OCI-LY3 (cell line): Measurements from ENCODE around the gene GNG10.
A peak's percentile ranks its signal among the peaks of the same experiment; 100 is the strongest.
"Not testable (repeated sequence)": the region's sequence is repeated elsewhere in the genome, so short reads cannot be mapped to it uniquely, and the experiment has no call there.

Experiments used
- H2AFZ ChIP-seq: fragments of 200-600, 300-600 bp; shearing (Covaris generic); 2 replicates; pipeline ENCODE4 v1.6.0; 2014; ENCODE audit warnings: antibody characterized with exemption, low read depth, low read length
- H3K27ac ChIP-seq: fragments of 200-600, 300-600 bp; sonication (generic); 2 replicates; pipeline ENCODE4 v1.5.1; 2014; ENCODE audit warnings: mild to moderate bottlenecking, low read length, moderate library complexity, mixed read lengths
- H3K27me3 ChIP-seq: fragments of 200-600, 300-600 bp; sonication (generic); 2 replicates; pipeline ENCODE4 v1.6.1; 2014; ENCODE audit warnings: low read depth, low read length, mixed read lengths
- H3K36me3 ChIP-seq: fragments of 200-600, 300-600 bp; sonication (generic); replicated peaks from 2 replicates; pipeline ENCODE3; 2014; ENCODE audit warnings: low read depth, low read length, mixed read lengths
- H3K4me1 ChIP-seq: fragments of 300-600, 200-600 bp; sonication (generic); 2 replicates; pipeline ENCODE4 v1.6.1; 2014; ENCODE audit warnings: low read length, mixed read lengths
- H3K4me2 ChIP-seq: fragments of 200-600, 300-600 bp; sonication (generic); 2 replicates; pipeline ENCODE4 v1.6.1; 2014; ENCODE audit warnings: low read length, mixed read lengths
- H3K4me3 ChIP-seq: fragments of 300-600, 200-600 bp; sonication (generic); 2 replicates; pipeline ENCODE4 v1.5.1; 2014; ENCODE audit warnings: antibody characterized with exemption, mild to moderate bottlenecking, low read length, moderate library complexity
- H3K79me2 ChIP-seq: fragments of 300-600, 200-600 bp; shearing (Covaris generic); 2 replicates; pipeline ENCODE4 v1.6.1; 2014; ENCODE audit warnings: mild to moderate bottlenecking, low read length, mixed read lengths
- H3K9ac ChIP-seq: fragments of 300-600, 200-600 bp; shearing (Covaris generic); 2 replicates; pipeline ENCODE4 v1.6.0; 2014; ENCODE audit warnings: mild to moderate bottlenecking, low read length, moderate library complexity
- H3K9me3 ChIP-seq: fragments of 200-600, 300-600 bp; shearing (Covaris generic); 2 replicates; pipeline ENCODE4 v1.6.1; 2014; ENCODE audit warnings: low read length, mixed read lengths; ENCODE audit not compliant: insufficient read depth
- H4K20me1 ChIP-seq: fragments of 200-600, 300-600 bp; sonication (generic); 2 replicates; pipeline ENCODE4 v1.6.1; 2016; ENCODE audit warnings: low read length, mixed read lengths; ENCODE audit not compliant: insufficient read depth
- EZH2phosphoT487 ChIP-seq: fragments of 200-600 bp; shearing (Covaris generic); IDR thresholded peaks from 2 replicates; pipeline ENCODE4 v1.6.1; 2018; ENCODE audit warnings: antibody characterized with exemption, mixed run types, low read depth
- TF ChIP-seq, protein P1 (sequence below): fragments of 200-600, 300-600 bp; sonication (generic); IDR thresholded peaks from 2 replicates; pipeline ENCODE4 v1.5.1; 2014; ENCODE audit warnings: antibody characterized with exemption, low read length, low read depth

Gene GNG10

GRCh38 chr9:111661802-111662521, 557 bp downstream of the GNG10 start:
- H3K79me2 ChIP-seq = peaks cover 37% of the 10 kb centered on the region
- H3K4me3 ChIP-seq = peak overlapping the region; percentile 85
- peak overlapping the region; percentile 86 for H3K4me2 ChIP-seq
- H4K20me1 ChIP-seq = peaks cover 25% of the 10 kb centered on the region
- no peak for TF ChIP-seq EZH2phosphoT487
- TF ChIP-seq, protein P1, sequence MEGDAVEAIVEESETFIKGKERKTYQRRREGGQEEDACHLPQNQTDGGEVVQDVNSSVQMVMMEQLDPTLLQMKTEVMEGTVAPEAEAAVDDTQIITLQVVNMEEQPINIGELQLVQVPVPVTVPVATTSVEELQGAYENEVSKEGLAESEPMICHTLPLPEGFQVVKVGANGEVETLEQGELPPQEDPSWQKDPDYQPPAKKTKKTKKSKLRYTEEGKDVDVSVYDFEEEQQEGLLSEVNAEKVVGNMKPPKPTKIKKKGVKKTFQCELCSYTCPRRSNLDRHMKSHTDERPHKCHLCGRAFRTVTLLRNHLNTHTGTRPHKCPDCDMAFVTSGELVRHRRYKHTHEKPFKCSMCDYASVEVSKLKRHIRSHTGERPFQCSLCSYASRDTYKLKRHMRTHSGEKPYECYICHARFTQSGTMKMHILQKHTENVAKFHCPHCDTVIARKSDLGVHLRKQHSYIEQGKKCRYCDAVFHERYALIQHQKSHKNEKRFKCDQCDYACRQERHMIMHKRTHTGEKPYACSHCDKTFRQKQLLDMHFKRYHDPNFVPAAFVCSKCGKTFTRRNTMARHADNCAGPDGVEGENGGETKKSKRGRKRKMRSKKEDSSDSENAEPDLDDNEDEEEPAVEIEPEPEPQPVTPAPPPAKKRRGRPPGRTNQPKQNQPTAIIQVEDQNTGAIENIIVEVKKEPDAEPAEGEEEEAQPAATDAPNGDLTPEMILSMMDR = no peak
- H3K27me3 ChIP-seq = no peaks in the 10 kb centered on the region
- peak overlapping the region; percentile 20 for H2AFZ ChIP-seq
- H3K36me3 ChIP-seq = peaks cover 28% of the 10 kb centered on the region
- H3K9ac ChIP-seq = peak overlapping the region; percentile 85
- H3K9me3 ChIP-seq = no peaks in the 10 kb centered on the region
- H3K4me1 ChIP-seq = peaks cover 11% of the 10 kb centered on the region; the same call in 1 of the 2 replicates
- H3K27ac ChIP-seq = peak overlapping the region; percentile 44

DNA sequence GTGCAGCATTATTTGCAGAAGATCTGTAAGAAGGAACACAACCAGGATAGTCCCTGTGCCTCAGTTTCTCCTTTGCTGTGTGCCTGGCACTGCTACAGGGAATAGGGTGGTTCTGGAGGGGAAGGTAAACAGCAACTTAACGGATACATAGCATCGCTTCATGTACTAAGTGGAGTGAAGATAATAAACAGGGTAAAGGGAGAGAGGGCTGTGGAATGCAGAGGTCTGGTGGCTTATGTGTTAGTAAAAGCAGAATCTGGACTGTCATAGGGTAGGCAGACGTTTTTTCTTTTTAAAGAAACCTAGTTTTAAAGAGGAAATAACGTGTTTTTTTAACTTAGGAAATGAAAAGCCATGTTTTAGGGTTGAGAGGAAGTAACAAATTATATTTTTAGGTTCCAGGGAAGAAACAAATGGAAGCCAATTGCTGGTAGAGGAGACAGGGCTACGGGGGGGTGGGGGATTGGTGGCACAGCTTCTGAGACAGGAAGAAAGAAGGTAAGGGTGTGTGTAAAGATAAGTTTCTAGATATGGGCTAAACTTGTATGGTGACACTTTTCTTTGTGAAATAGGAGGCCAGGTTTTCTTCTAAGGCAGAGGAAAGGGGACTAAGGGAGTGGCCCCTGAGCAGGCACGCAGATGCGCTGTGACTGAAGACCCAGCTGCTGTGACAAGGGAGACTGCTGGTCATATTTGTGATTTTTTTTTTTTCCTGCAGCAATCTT, 1.3 kb downstream of the GNG10 start:
- no peaks in the 10 kb centered on the region for H3K9me3 ChIP-seq
- peak overlapping the region; percentile 85 for H3K9ac ChIP-seq
- H3K79me2 ChIP-seq = peaks cover 37% of the 10 kb centered on the region
- peak overlapping the region; percentile 85 for H3K4me3 ChIP-seq
- H3K27me3 ChIP-seq = no peaks in the 10 kb centered on the region
- peaks cover 11% of the 10 kb centered on the region; the same call in 1 of the 2 replicates for H3K4me1 ChIP-seq
- H3K36me3 ChIP-seq = peaks cover 32% of the 10 kb centered on the region
- TF ChIP-seq, protein P1 = no peak
- TF ChIP-seq EZH2phosphoT487 = no peak
- H2AFZ ChIP-seq = no peak overlapping the region
- peak overlapping the region; percentile 44 for H3K27ac ChIP-seq
- peak overlapping the region; percentile 86 for H3K4me2 ChIP-seq
- H4K20me1 ChIP-seq = peaks cover 28% of the 10 kb centered on the region

DNA sequence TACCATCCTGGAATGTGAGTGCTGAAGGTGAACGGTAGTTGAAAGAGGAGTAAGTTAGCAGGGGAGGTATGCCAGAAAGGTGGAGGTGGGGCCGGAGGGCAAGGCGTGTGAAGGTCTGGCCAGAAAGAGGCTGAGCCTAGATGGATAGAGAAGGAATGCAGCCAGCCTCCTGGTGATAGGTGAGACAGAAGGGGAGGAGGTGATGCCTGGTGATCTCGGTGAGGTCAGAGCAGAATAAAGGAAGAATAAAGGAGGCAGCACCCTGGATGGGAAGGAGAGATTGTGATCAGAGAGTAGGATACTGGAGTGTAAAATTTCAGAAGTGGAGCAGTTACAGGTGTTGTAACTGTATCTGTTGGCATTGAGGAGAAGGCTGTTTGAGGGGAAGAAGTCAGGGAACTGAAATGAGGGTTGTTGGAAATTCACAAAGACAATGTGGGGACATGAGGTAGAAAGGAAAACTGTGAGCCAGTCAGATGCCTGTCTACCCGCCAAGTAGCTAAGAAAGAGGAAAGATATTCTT, 2.0 kb downstream of the GNG10 start:
- H3K4me3 ChIP-seq = no peak overlapping the region
- peaks cover 11% of the 10 kb centered on the region; the same call in 1 of the 2 replicates for H3K4me1 ChIP-seq
- no peak overlapping the region for H3K27ac ChIP-seq
- no peak overlapping the region for H3K9ac ChIP-seq
- peaks cover 37% of the 10 kb centered on the region for H3K79me2 ChIP-seq
- H3K27me3 ChIP-seq = no peaks in the 10 kb centered on the region
- H3K36me3 ChIP-seq = peaks cover 32% of the 10 kb centered on the region
- H3K4me2 ChIP-seq = no peak overlapping the region
- no peak overlapping the region for H2AFZ ChIP-seq
- no peak for TF ChIP-seq EZH2phosphoT487
- TF ChIP-seq, protein P1 = no peak
- H4K20me1 ChIP-seq = peaks cover 28% of the 10 kb centered on the region
- H3K9me3 ChIP-seq = no peaks in the 10 kb centered on the region

- Histone ChIP-seq H3K27ac (no peak overlapping the region), H4K20me1 (peaks cover 26% of the 10 kb centered on the region), H3K4me2 (no peak overlapping the region), H3K9me3 (no peaks in the 10 kb centered on the region), H3K36me3 (peaks cover 37% of the 10 kb centered on the region), H3K79me2 (peaks cover 20% of the 10 kb centered on the region), H3K4me1 (peaks cover under 1% of the 10 kb centered on the region; the same call in 1 of the 2 replicates), H2AFZ (no peak overlapping the region), H3K9ac (no peak overlapping the region), H3K4me3 (no peak overlapping the region), H3K27me3 (no peaks in the 10 kb centered on the region)
- TF ChIP-seq, protein P1 = no peak
- no peak for TF ChIP-seq EZH2phosphoT487
These were observed 6.7 kb downstream of the GNG10 start for GRCh38 chr9:111668026-111668573.

GRCh38 chr9:111668601-111669000, 7.2 kb downstream of the GNG10 start:
- H3K27me3 ChIP-seq, H3K9me3 ChIP-seq, H3K4me3 ChIP-seq, H3K9ac ChIP-seq, H3K4me2 ChIP-seq, H2AFZ ChIP-seq, H3K4me1 ChIP-seq, H3K27ac ChIP-seq: not testable (repeated sequence)
- Histone ChIP-seq H3K36me3 (peaks cover 33% of the 10 kb centered on the region), H3K79me2 (peaks cover 15% of the 10 kb centered on the region), H4K20me1 (peaks cover 22% of the 10 kb centered on the region)
